Epithelial cell of prostate (primary cell): ENCODE measurements around the gene CDKN2AIPNL.
A peak's percentile ranks its signal among the peaks of the same experiment; 100 is the strongest.

Experiments used
- DNase-seq: peaks from one replicate; pipeline ENCODE4 v3.0.0-alpha.2; 2011; ENCODE audit warnings: low read depth, low spot score
- H3K27ac ChIP-seq: fragments of 450-650 bp; 2 replicates; pipeline ENCODE4 v1.5.1; 2017; ENCODE audit warnings: mild to moderate bottlenecking

The CDKN2AIPNL gene

GRCh38 chr5:134411546-134412266, at the start of gene CDKN2AIPNL:
Gene CDKN2AIPNL (minus strand): TSS chr5:134411881. CDS start chr5:134411854, 27 bp downstream.
- H3K27ac ChIP-seq = peak within 1 kb of the TSS; percentile 59
- peak; percentile 29 for DNase-seq

GRCh38 chr5:134460551-134460950, 48.9 kb upstream of the CDKN2AIPNL start:
- H3K27ac ChIP-seq = no peak overlapping the region
- no peak for DNase-seq

GRCh38 chr5:134459491-134459890, 47.8 kb upstream of the CDKN2AIPNL start:
- DNase-seq = no peak
- H3K27ac ChIP-seq = no peak overlapping the region

- H3K27ac ChIP-seq = no peak overlapping the region
- DNase-seq = no peak
Observed at GRCh38 chr5:134459010-134459403, 47.3 kb upstream of the CDKN2AIPNL start.

GRCh38 chr5:134458234-134459009, 46.7 kb upstream of the CDKN2AIPNL start:
- H3K27ac ChIP-seq = no peak overlapping the region
- no peak for DNase-seq

- H3K27ac ChIP-seq = no peak overlapping the region
- no peak for DNase-seq
Observed at GRCh38 chr5:134457801-134458200, 46.1 kb upstream of the CDKN2AIPNL start.

GRCh38 chr5:134456825-134457224, 45.1 kb upstream of the CDKN2AIPNL start:
- no peak for DNase-seq
- no peak overlapping the region for H3K27ac ChIP-seq

GRCh38 chr5:134455466-134455865, 43.8 kb upstream of the CDKN2AIPNL start:
- no peak for DNase-seq
- H3K27ac ChIP-seq = no peak overlapping the region

- no peak for DNase-seq
Observed at GRCh38 chr5:134453016-134453415, 41.3 kb upstream of the CDKN2AIPNL start.

GRCh38 chr5:134451936-134452505, 40.3 kb upstream of the CDKN2AIPNL start:
- no peak for DNase-seq

More at GRCh38 chr5:134453016-134453415, 41.3 kb upstream of the CDKN2AIPNL start:
- no peak overlapping the region for H3K27ac ChIP-seq

GRCh38 chr5:134451225-134451935, 39.7 kb upstream of the CDKN2AIPNL start:
- no peak overlapping the region for H3K27ac ChIP-seq
- no peak for DNase-seq

More at GRCh38 chr5:134451936-134452505, 40.3 kb upstream of the CDKN2AIPNL start:
- H3K27ac ChIP-seq = no peak overlapping the region

- H3K27ac ChIP-seq = no peak overlapping the region
- DNase-seq = no peak
Observed at GRCh38 chr5:134450374-134450773, 38.7 kb upstream of the CDKN2AIPNL start.

- H3K27ac ChIP-seq = no peak overlapping the region
- no peak for DNase-seq
Observed at GRCh38 chr5:134449167-134449566, 37.5 kb upstream of the CDKN2AIPNL start.

GRCh38 chr5:134447815-134448520, 36.3 kb upstream of the CDKN2AIPNL start:
- DNase-seq = no peak
- no peak overlapping the region for H3K27ac ChIP-seq

- H3K27ac ChIP-seq = no peak overlapping the region
- no peak for DNase-seq
Observed at GRCh38 chr5:134446938-134447337, 35.3 kb upstream of the CDKN2AIPNL start.

GRCh38 chr5:134445856-134446818, 34.5 kb upstream of the CDKN2AIPNL start:
- DNase-seq = no peak
- no peak overlapping the region for H3K27ac ChIP-seq

- no peak for DNase-seq
- H3K27ac ChIP-seq = no peak overlapping the region
Observed at GRCh38 chr5:134444941-134445471, 33.3 kb upstream of the CDKN2AIPNL start.

- no peak for DNase-seq
- H3K27ac ChIP-seq = peak overlapping the region; percentile 94
Observed at GRCh38 chr5:134440201-134440755, 28.6 kb upstream of the CDKN2AIPNL start.
